ENCODE results near the gene UVSSA.
A peak's percentile ranks its signal among the peaks of the same experiment; 100 is the strongest.

UVSSA gene

GRCh38 chr4:1354983-1355275, 7.9 kb downstream of the UVSSA start:
- Histone ChIP-seq H3K27ac (no peak overlapping the region), H3K4me3 (ENCODE audit: low read depth, low read length) (no peak overlapping the region), H3K9me3 (ENCODE audit: severe bottlenecking) (no peaks in the 10 kb centered on the region), H3K36me3 (peaks cover 46% of the 10 kb centered on the region), H3K27me3 (ENCODE audit: insufficient read depth, low read depth, severe bottlenecking) (no peaks in the 10 kb centered on the region)
- no peak for DNase-seq
- TF ChIP-seq CTCF (IDR thresholded peaks at IDR 0.05; ENCODE audit: low read depth, low read length): no peak

- Histone ChIP-seq H3K9me3 (ENCODE audit: severe bottlenecking) (no peaks in the 10 kb centered on the region), H3K27me3 (ENCODE audit: insufficient read depth, low read depth, severe bottlenecking) (no peaks in the 10 kb centered on the region), H3K27ac (no peak overlapping the region), H3K4me3 (ENCODE audit: low read depth, low read length) (no peak overlapping the region), H3K36me3 (peaks cover 41% of the 10 kb centered on the region)
- DNase-seq: no peak
- no peak for TF ChIP-seq CTCF (IDR thresholded peaks at IDR 0.05; ENCODE audit: low read depth, low read length)
Measured at GRCh38 chr4:1355378-1355777, 8.4 kb downstream of the UVSSA start.

GRCh38 chr4:1356181-1356998, 9.4 kb downstream of the UVSSA start:
- H3K4me3 ChIP-seq (ENCODE audit: low read depth, low read length): no peak overlapping the region
- peak; percentile 81 for DNase-seq
- no peaks in the 10 kb centered on the region for H3K27me3 ChIP-seq (ENCODE audit: insufficient read depth, low read depth, severe bottlenecking)
- peaks cover 40% of the 10 kb centered on the region for H3K36me3 ChIP-seq
- no peak overlapping the region for H3K27ac ChIP-seq
- TF ChIP-seq CTCF (IDR thresholded peaks at IDR 0.05; ENCODE audit: low read depth, low read length): peak; percentile 91
- no peaks in the 10 kb centered on the region for H3K9me3 ChIP-seq (ENCODE audit: severe bottlenecking)

GRCh38 chr4:1357356-1358248, 10.6 kb downstream of the UVSSA start:
- no peak for DNase-seq
- Histone ChIP-seq H3K27me3 (ENCODE audit: insufficient read depth, low read depth, severe bottlenecking) (no peaks in the 10 kb centered on the region), H3K4me3 (ENCODE audit: low read depth, low read length) (no peak overlapping the region), H3K36me3 (peaks cover 34% of the 10 kb centered on the region), H3K27ac (no peak overlapping the region), H3K9me3 (ENCODE audit: severe bottlenecking) (no peaks in the 10 kb centered on the region)
- TF ChIP-seq CTCF (IDR thresholded peaks at IDR 0.05; ENCODE audit: low read depth, low read length): no peak

- Histone ChIP-seq H3K4me3 (ENCODE audit: low read depth, low read length) (no peak overlapping the region), H3K27ac (no peak overlapping the region), H3K36me3 (peaks cover 25% of the 10 kb centered on the region), H3K9me3 (ENCODE audit: severe bottlenecking) (no peaks in the 10 kb centered on the region), H3K27me3 (ENCODE audit: insufficient read depth, low read depth, severe bottlenecking) (no peaks in the 10 kb centered on the region)
- no peak for DNase-seq
- no peak for TF ChIP-seq CTCF (IDR thresholded peaks at IDR 0.05; ENCODE audit: low read depth, low read length)
Measured at GRCh38 chr4:1358421-1359143, 11.6 kb downstream of the UVSSA start.
